SK-N-SH (cell line): ENCODE measurements around the gene EBF3. TPM values are rescaled to one million over a fixed set of nuclear protein-coding genes. Genes with fewer than 3 reads are reported as not detected.

ENCODE experiments used
- CTCF ChIA-PET: fragments of 300-600, 350-600 bp; formaldehyde crosslinking; extraction: SDS; loops from one replicate; lab custom pipeline; 2021; lab: Yijun Ruan, JAX
- POLR2A ChIA-PET: fragments of 350-600 bp; sonication (Branson Sonifier 250); formaldehyde crosslinking; extraction: SDS; loops from one replicate; lab custom pipeline; 2020; ENCODE audit warnings: antibody characterized with exemption, inconsistent platforms; lab: Yijun Ruan, JAX
- DNase-seq: peaks from one replicate; pipeline ENCODE4 v3.0.0; 2012
- H2AFZ ChIP-seq: fragments of 200-600 bp; sonication (generic); 2 replicates; pipeline ENCODE4 v1.8.1; 2016; ENCODE audit warnings: antibody characterized with exemption, mild to moderate bottlenecking, low read depth
- H3F3A ChIP-seq: fragments of 200-600 bp; sonication (generic); replicated peaks from 2 replicates; pipeline ENCODE3; 2016; ENCODE audit warnings: antibody characterized with exemption, mild to moderate bottlenecking; ENCODE audit not compliant: insufficient read depth
- H3K27ac ChIP-seq, 2 experiments: fragments of 200-500 bp in 1 of 2; fragments of 200-600 bp in 1 of 2; sonication (Bioruptor generic) in 1 of 2; sonication (generic), shearing (Covaris generic) in 1 of 2; 2 replicates each; pipeline versions ENCODE4 v1.5.1 to v1.6.1; 2014 to 2016; ENCODE audit warnings: low read depth in 2 of 2, inconsistent platforms in 1 of 2, low read length in 1 of 2, mild to moderate bottlenecking in 1 of 2, mixed read lengths in 1 of 2
- H3K27me3 ChIP-seq: fragments of 200-600 bp; sonication (generic), shearing (Covaris generic); 2 replicates; pipeline ENCODE4 v1.6.1; 2016; ENCODE audit warnings: mixed run types; ENCODE audit not compliant: insufficient read depth
- H3K36me3 ChIP-seq, 2 experiments: fragments of 200-500 bp in 1 of 2; fragments of 200-600 bp in 1 of 2; sonication (Bioruptor generic) in 1 of 2; sonication (generic) in 1 of 2; replicated peaks in 1 of 2; 2 replicates each; pipeline versions ENCODE3 to v1.5.1; 2014 to 2016; ENCODE audit warnings: low read length in 1 of 2, mild to moderate bottlenecking in 1 of 2; ENCODE audit not compliant: insufficient read depth in 2 of 2, control insufficient read depth in 1 of 2
- H3K4me1 ChIP-seq, 2 experiments: fragments of 200-500 bp in 1 of 2; fragments of 200-600 bp in 1 of 2; sonication (Bioruptor generic) in 1 of 2; sonication (generic), shearing (Covaris generic) in 1 of 2; 2 replicates each; pipeline versions ENCODE4 v1.5.1 to v1.6.1; 2014 to 2016; ENCODE audit warnings: low read depth in 1 of 2, low read length in 1 of 2, mixed run types in 1 of 2; ENCODE audit not compliant: insufficient read depth in 2 of 2, control insufficient read depth in 1 of 2
- H3K4me2 ChIP-seq: fragments of 200-600 bp; sonication (generic), shearing (Covaris generic); 2 replicates; pipeline ENCODE4 v1.6.1; 2017; ENCODE audit warnings: mixed run types
- H3K4me3 ChIP-seq, 2 experiments: fragments of 200-500 bp in 1 of 2; fragments of 200-600 bp in 1 of 2; sonication (Bioruptor generic) in 1 of 2; sonication (generic), shearing (Covaris generic) in 1 of 2; 2 replicates each; pipeline versions ENCODE4 v1.5.1 to v1.8.1; 2014 to 2016; ENCODE audit warnings: low read depth in 2 of 2, inconsistent platforms in 1 of 2, low read length in 1 of 2, mild to moderate bottlenecking in 1 of 2, mixed read lengths in 1 of 2, moderate library complexity in 1 of 2
- H3K79me2 ChIP-seq: fragments of 200-600 bp; sonication (generic); 2 replicates; pipeline ENCODE4 v1.8.1; 2017; ENCODE audit warnings: mild to moderate bottlenecking; ENCODE audit not compliant: insufficient read depth
- H3K9ac ChIP-seq: fragments of 200-600 bp; sonication (generic); 2 replicates; pipeline ENCODE4 v1.6.1; 2017; ENCODE audit warnings: mixed run types
- H3K9me2 ChIP-seq: fragments of 200-600 bp; sonication (generic); 2 replicates; pipeline ENCODE4 v1.6.1; 2017; ENCODE audit warnings: mixed run types
- H3K9me3 ChIP-seq: fragments of 200-600 bp; sonication (generic); 2 replicates; pipeline ENCODE4 v1.6.1; 2017; ENCODE audit warnings: mixed run types, mild to moderate bottlenecking, moderate library complexity
- H4K20me1 ChIP-seq: fragments of 200-600 bp; sonication (generic); 2 replicates; pipeline ENCODE4 v1.6.1; 2017; ENCODE audit warnings: mild to moderate bottlenecking, mixed run types; ENCODE audit not compliant: insufficient read depth
- ELF1 ChIP-seq: IDR thresholded peaks from 2 replicates; pipeline ENCODE4 v1.4.0; 2012
- FOXJ3 ChIP-seq: sonication (generic); formaldehyde crosslinking; IDR thresholded peaks from 2 replicates; pipeline ENCODE4 v1.5.1; 2020; ENCODE audit warnings: mild to moderate bottlenecking, missing genetic modification reagents
- GATA2 ChIP-seq: sonication (generic); formaldehyde crosslinking; IDR thresholded peaks from 2 replicates; pipeline ENCODE4 v1.5.0; 2020; ENCODE audit warnings: mild to moderate bottlenecking, missing genetic modification reagents
- MXI1 ChIP-seq: IDR thresholded peaks from 2 replicates; pipeline ENCODE4 v1.6.1; 2012; ENCODE audit warnings: mild to moderate bottlenecking, low read depth, low read length, improper control_type of control experiment
- NFIC ChIP-seq: IDR thresholded peaks from 2 replicates; pipeline ENCODE4 v1.4.0; 2012; ENCODE audit warnings: borderline replicate concordance
- NRF1 ChIP-seq: IDR thresholded peaks from 2 replicates; pipeline ENCODE4 v1.6.1; 2012; ENCODE audit warnings: low read depth, mild to moderate bottlenecking, low read length
- RAD21 ChIP-seq: IDR thresholded peaks from 2 replicates; pipeline ENCODE4 v1.6.1; 2012; ENCODE audit warnings: mild to moderate bottlenecking, low read length
- RFX5 ChIP-seq: IDR thresholded peaks from 2 replicates; pipeline ENCODE4 v1.6.1; 2012; ENCODE audit warnings: mild to moderate bottlenecking, improper control_type of control experiment, low read length
- RXRA ChIP-seq: IDR thresholded peaks from 2 replicates; pipeline ENCODE4 v1.4.0; 2012; ENCODE audit warnings: low read depth, mild to moderate bottlenecking, borderline replicate concordance
- SIN3A ChIP-seq: IDR thresholded peaks from 2 replicates; pipeline ENCODE4 v1.6.1; 2012; ENCODE audit warnings: low read depth, mild to moderate bottlenecking, low read length, moderate library complexity, borderline replicate concordance
- TEAD4 ChIP-seq: IDR thresholded peaks from 2 replicates; pipeline ENCODE4 v1.4.0; 2012; ENCODE audit warnings: mild to moderate bottlenecking, borderline replicate concordance; ENCODE audit not compliant: insufficient read depth
- WGBS: methylation state at CpG from one replicate; pipeline ENCODE4 v1.1.6; 2017; ENCODE audit warnings: low lambda C conversion rate; 5-methylcytosine and 5-hydroxymethylcytosine counted together
- polyA plus RNA-seq, 3 experiments: library from polyadenylated mRNA; depleted of rRNA; stranded (reverse); fragments of >200 nt; gene quantifications; 2 replicates each; pipeline ENCODE4 v1.2.3, GENCODE V29; 2012
- TF ChIP-seq, protein P1 (sequence below): fragments of 150-350 bp; IDR thresholded peaks from 2 replicates; pipeline ENCODE4 v1.6.1; 2017; ENCODE audit warnings: antibody characterized with exemption, low read length, low read depth, borderline replicate concordance
- TF ChIP-seq, protein P2 (sequence below): IDR thresholded peaks from 2 replicates; pipeline ENCODE4 v1.4.0; 2012; ENCODE audit warnings: low read depth, borderline replicate concordance
- TF ChIP-seq, protein P3 (sequence below): IDR thresholded peaks from 2 replicates; pipeline ENCODE4 v1.4.0; 2012; ENCODE audit warnings: low read depth

Gene EBF3
- polyA plus RNA-seq, 1 of the 3 experiments (the other 2 are of a cell fraction), result not detected

DNA sequence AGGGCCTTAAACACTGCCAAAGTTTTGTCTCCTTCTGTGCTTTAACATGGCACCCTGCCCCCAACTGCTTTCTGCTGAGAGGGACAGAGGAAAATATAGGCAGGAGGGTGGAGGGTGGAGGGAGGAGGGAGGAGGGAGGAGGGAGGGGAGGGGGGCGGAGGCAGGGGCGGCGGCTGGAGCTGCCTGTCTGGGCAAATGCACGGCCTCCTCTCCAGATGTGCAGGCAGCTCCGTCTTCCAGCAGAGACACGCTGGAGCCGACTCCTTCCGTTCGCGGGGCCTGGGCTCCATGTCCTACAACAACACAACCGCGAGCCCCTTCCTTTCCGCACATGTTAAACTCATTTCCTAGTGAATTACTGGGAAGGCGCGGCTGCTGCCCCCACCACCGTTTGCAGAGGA is 14.2 kb downstream of the EBF3 start:
- no peak overlapping the region for H2AFZ ChIP-seq
- peaks cover 0 to 26% of the 10 kb centered on the region in 2 experiments; a peak in 3 of 4 replicates for H3K4me1 ChIP-seq
- H3K9me3 ChIP-seq, result no peaks in the 10 kb centered on the region
- peak; percentile 78 for DNase-seq
- 18% methylated on average over 9 of the region's 16 CpGs for WGBS
- no peak for TF ChIP-seq RAD21
- H4K20me1 ChIP-seq, result no peaks in the 10 kb centered on the region
- H3K4me3 ChIP-seq, result no peak overlapping the region
- no peak overlapping the region for H3K4me2 ChIP-seq
- no peaks in the 10 kb centered on the region for H3F3A ChIP-seq
- no peaks in the 10 kb centered on the region for H3K9me2 ChIP-seq
- ChIA-PET CTCF (interaction anchor here (0.8 to 8.4 kb wide), 3 partner anchors 20 to 61 kb away, joined by 3 to 55 read pairs (median 18); no protein-coding TSS in a partner anchor), POLR2A (no interaction called here)
- no peak overlapping the region for H3K27ac ChIP-seq
- H3K9ac ChIP-seq, result no peak overlapping the region
- no peaks in the 10 kb centered on the region for H3K27me3 ChIP-seq
- no peaks in the 10 kb centered on the region for H3K36me3 ChIP-seq
- no peaks in the 10 kb centered on the region for H3K79me2 ChIP-seq

DNA sequence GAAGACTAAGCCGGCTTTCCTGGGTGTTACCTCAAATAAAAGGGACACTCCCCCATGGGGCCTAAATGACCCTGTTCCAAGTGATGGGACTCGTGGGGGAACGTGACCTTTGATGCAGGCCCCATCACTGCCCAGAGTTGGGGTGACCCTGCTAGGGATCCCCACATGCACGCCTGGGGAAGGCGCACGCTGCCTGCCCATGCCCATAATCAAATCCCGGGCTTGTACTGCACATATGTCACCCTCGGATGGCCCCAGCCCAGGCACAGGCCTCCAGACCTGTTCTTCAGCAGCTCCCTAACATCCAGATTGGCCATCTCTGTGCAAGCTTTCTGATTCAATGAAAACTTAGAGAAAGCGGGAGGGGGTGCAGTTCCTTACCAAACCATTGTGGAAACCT is 14.7 kb downstream of the EBF3 start:
- Histone ChIP-seq H2AFZ (no peak overlapping the region), H3K4me1 (peaks cover 0 to 26% of the 10 kb centered on the region in 2 experiments; a peak in 3 of 4 replicates), H3F3A (no peaks in the 10 kb centered on the region), H3K9me2 (no peaks in the 10 kb centered on the region), H3K27me3 (no peaks in the 10 kb centered on the region), H3K36me3 (no peaks in the 10 kb centered on the region), H3K4me3 (no peak overlapping the region), H3K27ac (no peak overlapping the region), H3K9ac (no peak overlapping the region), H3K9me3 (no peaks in the 10 kb centered on the region), H3K4me2 (no peak overlapping the region), H3K79me2 (no peaks in the 10 kb centered on the region), H4K20me1 (no peaks in the 10 kb centered on the region)
- ChIA-PET POLR2A (no interaction called here), CTCF (interaction anchor here (0.8 to 8.4 kb wide), 2 partner anchors 21 to 25 kb away, joined by 3 to 55 read pairs; no protein-coding TSS in a partner anchor)
- 63% methylated on average over 4 of the region's 9 CpGs for WGBS
- no peak for DNase-seq
- TF ChIP-seq SIN3A (no peak), RFX5 (no peak), RXRA (no peak), TEAD4 (no peak), GATA2 (CRISPR knock-in tag) (no peak), NRF1 (no peak), FOXJ3 (CRISPR knock-in tag) (no peak), NFIC (no peak), ELF1 (no peak), MXI1 (no peak)
- TF ChIP-seq, protein P1, sequence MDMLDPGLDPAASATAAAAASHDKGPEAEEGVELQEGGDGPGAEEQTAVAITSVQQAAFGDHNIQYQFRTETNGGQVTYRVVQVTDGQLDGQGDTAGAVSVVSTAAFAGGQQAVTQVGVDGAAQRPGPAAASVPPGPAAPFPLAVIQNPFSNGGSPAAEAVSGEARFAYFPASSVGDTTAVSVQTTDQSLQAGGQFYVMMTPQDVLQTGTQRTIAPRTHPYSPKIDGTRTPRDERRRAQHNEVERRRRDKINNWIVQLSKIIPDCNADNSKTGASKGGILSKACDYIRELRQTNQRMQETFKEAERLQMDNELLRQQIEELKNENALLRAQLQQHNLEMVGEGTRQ, result no peak
- TF ChIP-seq, protein P2, sequence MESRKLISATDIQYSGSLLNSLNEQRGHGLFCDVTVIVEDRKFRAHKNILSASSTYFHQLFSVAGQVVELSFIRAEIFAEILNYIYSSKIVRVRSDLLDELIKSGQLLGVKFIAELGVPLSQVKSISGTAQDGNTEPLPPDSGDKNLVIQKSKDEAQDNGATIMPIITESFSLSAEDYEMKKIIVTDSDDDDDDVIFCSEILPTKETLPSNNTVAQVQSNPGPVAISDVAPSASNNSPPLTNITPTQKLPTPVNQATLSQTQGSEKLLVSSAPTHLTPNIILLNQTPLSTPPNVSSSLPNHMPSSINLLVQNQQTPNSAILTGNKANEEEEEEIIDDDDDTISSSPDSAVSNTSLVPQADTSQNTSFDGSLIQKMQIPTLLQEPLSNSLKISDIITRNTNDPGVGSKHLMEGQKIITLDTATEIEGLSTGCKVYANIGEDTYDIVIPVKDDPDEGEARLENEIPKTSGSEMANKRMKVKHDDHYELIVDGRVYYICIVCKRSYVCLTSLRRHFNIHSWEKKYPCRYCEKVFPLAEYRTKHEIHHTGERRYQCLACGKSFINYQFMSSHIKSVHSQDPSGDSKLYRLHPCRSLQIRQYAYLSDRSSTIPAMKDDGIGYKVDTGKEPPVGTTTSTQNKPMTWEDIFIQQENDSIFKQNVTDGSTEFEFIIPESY, result no peak
- TF ChIP-seq, protein P3, sequence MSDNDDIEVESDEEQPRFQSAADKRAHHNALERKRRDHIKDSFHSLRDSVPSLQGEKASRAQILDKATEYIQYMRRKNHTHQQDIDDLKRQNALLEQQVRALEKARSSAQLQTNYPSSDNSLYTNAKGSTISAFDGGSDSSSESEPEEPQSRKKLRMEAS, result no peak
